Astrocyte (in vitro differentiated cells and primary cell): ENCODE results near the gene MFSD6. TPM values are rescaled to one million over a fixed set of nuclear protein-coding genes. Genes with fewer than 3 reads are reported as not detected.

Experiments
- DNase-seq: peaks from one replicate; pipeline ENCODE4 v3.0.0-alpha.2; 2010; ENCODE audit warnings: low read depth
- FAIRE-seq: peaks from 2 replicates; lab custom pipeline; 2011; peaks lifted over from hg19 to GRCh38; lab: Jason Lieb, UNC
- H2AFZ ChIP-seq: 2 replicates; pipeline ENCODE4 v1.6.0; 2012; ENCODE audit warnings: low read depth, low read length, inconsistent platforms
- H3K27ac ChIP-seq: 2 replicates; pipeline ENCODE4 v1.5.1; 2011; ENCODE audit warnings: low read depth, low read length, inconsistent platforms
- H3K27me3 ChIP-seq: 2 replicates; pipeline ENCODE4 v1.6.0; 2011; ENCODE audit warnings: low read length, inconsistent platforms; ENCODE audit not compliant: insufficient read depth
- H3K36me3 ChIP-seq: 2 replicates; pipeline ENCODE4 v1.5.1; 2011; ENCODE audit warnings: low read length, inconsistent platforms; ENCODE audit not compliant: insufficient read depth
- H3K4me1 ChIP-seq: 2 replicates; pipeline ENCODE4 v1.5.1; 2011; ENCODE audit warnings: low read length, inconsistent platforms; ENCODE audit not compliant: insufficient read depth
- H3K4me2 ChIP-seq: 2 replicates; pipeline ENCODE4 v1.6.0; 2012; ENCODE audit warnings: low read length, inconsistent platforms
- H3K4me3 ChIP-seq: 2 replicates; pipeline ENCODE4 v1.5.1; 2011; ENCODE audit warnings: low read depth, mild to moderate bottlenecking, low read length, inconsistent platforms; ENCODE audit not compliant: insufficient read depth
- H3K79me2 ChIP-seq: 2 replicates; pipeline ENCODE4 v1.6.0; 2012; ENCODE audit warnings: mild to moderate bottlenecking, low read length, inconsistent platforms; ENCODE audit not compliant: insufficient read depth
- H3K9ac ChIP-seq: 2 replicates; pipeline ENCODE4 v1.6.0; 2012; ENCODE audit warnings: mild to moderate bottlenecking, low read length, inconsistent platforms
- H3K9me3 ChIP-seq: 2 replicates; pipeline ENCODE4 v1.5.1; 2012; ENCODE audit warnings: low read depth, mild to moderate bottlenecking, low read length, inconsistent platforms; ENCODE audit not compliant: insufficient read depth
- H4K20me1 ChIP-seq: 2 replicates; pipeline ENCODE4 v1.6.0; 2012; ENCODE audit warnings: low read length, inconsistent platforms; ENCODE audit not compliant: insufficient read depth
- H3K27ac Mint-ChIP-seq: one replicate; pipeline ENCODE4 v1.8.0; 2021; ENCODE audit warnings: mild to moderate bottlenecking, mixed read lengths; ENCODE audit not compliant: unreplicated experiment
- H3K27me3 Mint-ChIP-seq: one replicate; pipeline ENCODE4 v1.8.0; 2021; ENCODE audit warnings: low read depth, mixed read lengths; ENCODE audit not compliant: unreplicated experiment
- H3K36me3 Mint-ChIP-seq: one replicate; pipeline ENCODE4 v1.8.0; 2021; ENCODE audit warnings: low read depth, mixed read lengths; ENCODE audit not compliant: unreplicated experiment
- H3K4me1 Mint-ChIP-seq: one replicate; pipeline ENCODE4 v1.8.0; 2021; ENCODE audit warnings: low read depth, mixed read lengths; ENCODE audit not compliant: unreplicated experiment
- H3K4me3 Mint-ChIP-seq: one replicate; pipeline ENCODE4 v1.8.0; 2021; ENCODE audit warnings: mild to moderate bottlenecking, moderate library complexity, mixed read lengths; ENCODE audit not compliant: unreplicated experiment
- H3K9me3 Mint-ChIP-seq: one replicate; pipeline ENCODE4 v1.8.0; 2021; ENCODE audit warnings: mild to moderate bottlenecking, mixed read lengths; ENCODE audit not compliant: unreplicated experiment
- CTCF ChIP-seq: IDR thresholded peaks from 2 replicates; pipeline ENCODE4 v1.5.1; 2011; ENCODE audit warnings: low read depth, mild to moderate bottlenecking, inconsistent platforms, low read length, moderate library complexity; ENCODE audit not compliant: insufficient read depth
- EZH2 ChIP-seq: IDR thresholded peaks from 2 replicates; pipeline ENCODE4 v1.6.1; 2012; ENCODE audit warnings: mild to moderate bottlenecking, low read length, inconsistent platforms; ENCODE audit not compliant: insufficient read depth
- total RNA-seq: library from RNA; stranded (reverse); gene quantifications from 2 replicates; pipeline ENCODE4 v1.2.1, GENCODE V29; 2021

The MFSD6 gene
- total RNA-seq, 1 donor from 2014 or later, result 2.7 TPM

DNA sequence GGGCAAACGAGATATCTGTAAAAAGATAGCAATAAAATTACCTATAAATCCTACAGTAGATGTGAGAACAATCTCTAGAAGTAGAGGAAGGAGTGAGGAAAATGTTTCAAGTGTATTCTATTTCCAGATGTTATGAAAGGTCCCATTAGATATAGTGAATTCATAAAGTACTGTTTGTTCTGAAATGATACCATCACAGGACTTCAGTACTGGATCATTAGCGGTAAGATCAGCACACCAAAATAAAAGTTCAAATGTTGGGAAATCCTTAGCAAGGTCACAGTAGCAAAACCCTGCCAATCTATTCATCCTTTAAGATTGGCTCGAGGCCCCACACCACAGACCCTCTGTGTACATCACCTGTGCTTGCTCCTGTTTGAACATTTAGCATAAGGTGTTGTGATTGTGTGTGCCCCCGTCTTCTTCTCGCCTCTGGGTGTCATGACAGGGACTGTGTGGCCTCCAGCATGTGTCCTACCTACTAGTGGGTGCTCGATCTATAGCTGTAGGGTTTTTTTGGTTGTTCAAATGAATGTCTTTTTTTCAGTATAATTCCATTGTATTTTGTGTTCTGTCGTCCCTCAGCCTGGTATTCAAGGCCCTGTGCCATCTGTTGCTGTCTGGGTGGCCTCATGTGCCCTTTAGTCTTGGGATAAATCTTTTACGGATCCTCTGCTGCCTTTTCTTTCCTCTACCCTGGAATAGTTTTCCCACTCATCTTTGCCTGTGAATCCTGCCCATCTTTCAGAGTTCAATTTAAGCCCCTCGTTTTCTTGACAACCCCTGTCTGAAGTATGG is 9.1 kb downstream of the MFSD6 start:
- H3K27ac ChIP-seq, result no peak overlapping the region
- H3K27ac Mint-ChIP-seq, result no peak overlapping the region
- no peak overlapping the region for H3K4me3 ChIP-seq
- H3K27me3 ChIP-seq, result no peaks in the 10 kb centered on the region
- H3K9me3 Mint-ChIP-seq, result no peaks in the 10 kb centered on the region
- H2AFZ ChIP-seq, result no peak overlapping the region
- TF ChIP-seq CTCF (no peak), EZH2 (no peak)
- no peaks in the 10 kb centered on the region for H3K79me2 ChIP-seq
- no peaks in the 10 kb centered on the region for H3K4me1 ChIP-seq
- peaks cover 3% of the 10 kb centered on the region for H3K4me1 Mint-ChIP-seq
- FAIRE-seq (no peak), DNase-seq (no peak)
- no peak overlapping the region for H3K9ac ChIP-seq
- H4K20me1 ChIP-seq, result no peaks in the 10 kb centered on the region
- no peaks in the 10 kb centered on the region for H3K9me3 ChIP-seq
- H3K4me2 ChIP-seq, result no peak overlapping the region
- no peak overlapping the region for H3K4me3 Mint-ChIP-seq
- no peaks in the 10 kb centered on the region for H3K27me3 Mint-ChIP-seq
- no peaks in the 10 kb centered on the region for H3K36me3 Mint-ChIP-seq
- H3K36me3 ChIP-seq, result no peaks in the 10 kb centered on the region

DNA sequence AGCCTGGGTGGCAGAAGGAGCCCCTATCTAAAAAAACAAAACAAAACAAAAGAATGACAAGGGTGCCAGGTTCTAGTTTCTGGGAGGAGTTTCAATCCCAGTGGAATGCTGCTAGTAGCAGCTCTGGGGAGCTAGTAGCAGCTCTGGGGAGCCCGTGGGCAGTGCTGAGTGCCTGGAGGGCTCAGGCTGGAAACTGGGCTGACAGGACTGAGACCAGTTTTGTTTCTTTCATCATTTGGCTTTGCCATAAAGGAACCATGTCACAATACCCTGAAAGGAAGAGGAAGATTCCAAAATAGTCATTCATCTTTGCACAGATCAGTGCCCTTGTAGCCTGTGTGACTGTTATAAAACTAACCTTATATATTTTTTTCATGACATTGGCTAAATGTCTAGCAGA is 10.6 kb downstream of the MFSD6 start:
- H3K9me3 ChIP-seq, result no peaks in the 10 kb centered on the region
- H3K9ac ChIP-seq, result no peak overlapping the region
- H3K4me2 ChIP-seq, result no peak overlapping the region
- H3K4me1 ChIP-seq, result no peaks in the 10 kb centered on the region
- no peaks in the 10 kb centered on the region for H3K36me3 ChIP-seq
- H3K27ac Mint-ChIP-seq, result no peak overlapping the region
- no peaks in the 10 kb centered on the region for H3K9me3 Mint-ChIP-seq
- DNase-seq, result no peak
- no peaks in the 10 kb centered on the region for H3K4me1 Mint-ChIP-seq
- no peaks in the 10 kb centered on the region for H4K20me1 ChIP-seq
- H3K4me3 Mint-ChIP-seq, result no peak overlapping the region
- no peaks in the 10 kb centered on the region for H3K27me3 Mint-ChIP-seq
- no peak for TF ChIP-seq CTCF
- no peak for TF ChIP-seq EZH2
- H3K27ac ChIP-seq, result no peak overlapping the region
- no peaks in the 10 kb centered on the region for H3K36me3 Mint-ChIP-seq
- no peaks in the 10 kb centered on the region for H3K27me3 ChIP-seq
- H3K79me2 ChIP-seq, result no peaks in the 10 kb centered on the region
- H3K4me3 ChIP-seq, result no peak overlapping the region
- FAIRE-seq, result no peak
- no peak overlapping the region for H2AFZ ChIP-seq

DNA sequence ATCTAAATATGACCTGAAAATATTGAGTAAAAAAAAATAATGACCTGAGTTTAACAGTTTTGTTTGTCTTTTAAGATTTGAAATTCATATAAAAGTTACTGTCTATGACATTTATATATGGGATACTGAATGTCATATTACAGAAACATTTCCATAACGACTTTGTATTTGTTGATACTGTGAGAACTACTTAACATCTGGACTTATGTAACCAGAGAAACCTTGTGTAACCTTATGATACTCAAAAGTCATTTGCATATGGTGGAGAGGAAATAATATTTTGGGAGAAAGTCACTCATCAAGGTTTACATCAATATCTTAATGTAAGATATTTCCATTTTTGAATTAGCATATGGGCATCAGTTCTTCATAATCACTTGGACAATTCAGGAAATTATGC is 12.6 kb downstream of the MFSD6 start:
- no peaks in the 10 kb centered on the region for H3K4me1 Mint-ChIP-seq
- TF ChIP-seq EZH2, result no peak
- TF ChIP-seq CTCF, result no peak
- Histone ChIP-seq H3K9me3 (no peaks in the 10 kb centered on the region), H3K36me3 (no peaks in the 10 kb centered on the region), H3K9ac (no peak overlapping the region), H3K4me3 (no peak overlapping the region), H3K4me1 (no peaks in the 10 kb centered on the region), H3K27me3 (no peaks in the 10 kb centered on the region), H3K4me2 (no peak overlapping the region), H3K27ac (no peak overlapping the region), H4K20me1 (no peaks in the 10 kb centered on the region), H2AFZ (no peak overlapping the region), H3K79me2 (no peaks in the 10 kb centered on the region)
- H3K27me3 Mint-ChIP-seq, result no peaks in the 10 kb centered on the region
- FAIRE-seq (no peak), DNase-seq (no peak)
- H3K4me3 Mint-ChIP-seq, result no peak overlapping the region
- no peaks in the 10 kb centered on the region for H3K9me3 Mint-ChIP-seq
- H3K36me3 Mint-ChIP-seq, result no peaks in the 10 kb centered on the region
- H3K27ac Mint-ChIP-seq, result no peak overlapping the region
